Amniotic stem cell (primary cell): ENCODE data around the gene ATP8B3.

Experiments
- DNase-seq: peaks from one replicate; lab custom pipeline; 2025; lab: John Stamatoyannopoulos, UW

Gene ATP8B3, protein sequence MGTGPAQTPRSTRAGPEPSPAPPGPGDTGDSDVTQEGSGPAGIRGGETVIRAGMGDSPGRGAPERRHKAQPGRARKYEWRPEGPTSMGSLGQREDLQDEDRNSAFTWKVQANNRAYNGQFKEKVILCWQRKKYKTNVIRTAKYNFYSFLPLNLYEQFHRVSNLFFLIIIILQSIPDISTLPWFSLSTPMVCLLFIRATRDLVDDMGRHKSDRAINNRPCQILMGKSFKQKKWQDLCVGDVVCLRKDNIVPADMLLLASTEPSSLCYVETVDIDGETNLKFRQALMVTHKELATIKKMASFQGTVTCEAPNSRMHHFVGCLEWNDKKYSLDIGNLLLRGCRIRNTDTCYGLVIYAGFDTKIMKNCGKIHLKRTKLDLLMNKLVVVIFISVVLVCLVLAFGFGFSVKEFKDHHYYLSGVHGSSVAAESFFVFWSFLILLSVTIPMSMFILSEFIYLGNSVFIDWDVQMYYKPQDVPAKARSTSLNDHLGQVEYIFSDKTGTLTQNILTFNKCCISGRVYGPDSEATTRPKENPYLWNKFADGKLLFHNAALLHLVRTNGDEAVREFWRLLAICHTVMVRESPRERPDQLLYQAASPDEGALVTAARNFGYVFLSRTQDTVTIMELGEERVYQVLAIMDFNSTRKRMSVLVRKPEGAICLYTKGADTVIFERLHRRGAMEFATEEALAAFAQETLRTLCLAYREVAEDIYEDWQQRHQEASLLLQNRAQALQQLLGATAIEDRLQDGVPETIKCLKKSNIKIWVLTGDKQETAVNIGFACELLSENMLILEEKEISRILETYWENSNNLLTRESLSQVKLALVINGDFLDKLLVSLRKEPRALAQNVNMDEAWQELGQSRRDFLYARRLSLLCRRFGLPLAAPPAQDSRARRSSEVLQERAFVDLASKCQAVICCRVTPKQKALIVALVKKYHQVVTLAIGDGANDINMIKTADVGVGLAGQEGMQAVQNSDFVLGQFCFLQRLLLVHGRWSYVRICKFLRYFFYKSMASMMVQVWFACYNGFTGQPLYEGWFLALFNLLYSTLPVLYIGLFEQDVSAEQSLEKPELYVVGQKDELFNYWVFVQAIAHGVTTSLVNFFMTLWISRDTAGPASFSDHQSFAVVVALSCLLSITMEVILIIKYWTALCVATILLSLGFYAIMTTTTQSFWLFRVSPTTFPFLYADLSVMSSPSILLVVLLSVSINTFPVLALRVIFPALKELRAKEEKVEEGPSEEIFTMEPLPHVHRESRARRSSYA (N-terminal part only)

DNA sequence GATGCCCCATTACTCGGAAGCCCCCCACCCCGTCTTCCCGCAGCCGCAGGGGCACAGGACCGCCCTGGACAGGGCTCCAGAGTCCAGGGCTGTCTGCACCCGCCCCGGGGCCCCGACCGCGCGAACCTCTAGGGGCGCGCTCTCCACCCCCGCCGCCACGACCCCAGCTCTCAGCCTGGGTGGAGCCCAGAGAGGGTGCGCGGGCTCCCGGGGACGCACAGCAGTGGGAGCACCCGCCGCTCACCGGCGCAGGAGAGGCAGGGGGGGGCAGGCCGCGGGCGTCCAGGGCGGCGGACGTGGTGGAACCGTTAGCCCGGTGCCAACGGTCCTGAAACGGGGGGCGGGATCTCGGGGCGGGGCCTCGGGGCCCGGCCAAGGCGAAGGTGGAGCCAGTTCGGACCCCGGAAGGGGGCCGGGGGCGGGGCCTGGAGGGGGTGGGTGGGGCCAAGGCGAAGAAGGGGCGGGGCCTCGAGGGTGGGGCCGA, at the start of gene ATP8B3:
TSS of gene ATP8B3 (minus strand) at position 335 of the 484 bp plus-strand sequence. CDS start 540 bp downstream, outside the sequence.
- no peak for DNase-seq

DNA sequence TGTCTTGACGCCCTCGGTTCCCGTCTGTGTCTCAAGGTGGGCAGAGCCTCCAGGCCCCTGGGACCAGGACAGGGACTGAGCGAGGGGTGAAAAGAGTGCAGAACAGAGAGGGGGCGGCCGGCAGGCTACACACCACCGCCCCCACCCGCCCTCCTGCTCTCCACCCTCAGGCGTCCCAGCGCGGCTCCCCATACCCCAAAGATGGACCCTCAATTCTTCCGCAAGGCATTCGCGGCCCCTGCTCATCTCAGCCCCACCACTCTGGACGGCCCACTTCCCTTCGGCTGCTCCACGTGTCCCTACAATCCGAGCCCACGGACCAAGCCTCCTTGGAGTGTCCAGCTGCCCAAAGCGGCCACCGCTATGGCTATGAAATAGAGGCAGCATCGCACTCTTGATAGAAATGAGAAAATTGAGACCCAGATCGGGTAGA, 49.5 kb upstream of the ATP8B3 start:
- no peak for DNase-seq

DNA sequence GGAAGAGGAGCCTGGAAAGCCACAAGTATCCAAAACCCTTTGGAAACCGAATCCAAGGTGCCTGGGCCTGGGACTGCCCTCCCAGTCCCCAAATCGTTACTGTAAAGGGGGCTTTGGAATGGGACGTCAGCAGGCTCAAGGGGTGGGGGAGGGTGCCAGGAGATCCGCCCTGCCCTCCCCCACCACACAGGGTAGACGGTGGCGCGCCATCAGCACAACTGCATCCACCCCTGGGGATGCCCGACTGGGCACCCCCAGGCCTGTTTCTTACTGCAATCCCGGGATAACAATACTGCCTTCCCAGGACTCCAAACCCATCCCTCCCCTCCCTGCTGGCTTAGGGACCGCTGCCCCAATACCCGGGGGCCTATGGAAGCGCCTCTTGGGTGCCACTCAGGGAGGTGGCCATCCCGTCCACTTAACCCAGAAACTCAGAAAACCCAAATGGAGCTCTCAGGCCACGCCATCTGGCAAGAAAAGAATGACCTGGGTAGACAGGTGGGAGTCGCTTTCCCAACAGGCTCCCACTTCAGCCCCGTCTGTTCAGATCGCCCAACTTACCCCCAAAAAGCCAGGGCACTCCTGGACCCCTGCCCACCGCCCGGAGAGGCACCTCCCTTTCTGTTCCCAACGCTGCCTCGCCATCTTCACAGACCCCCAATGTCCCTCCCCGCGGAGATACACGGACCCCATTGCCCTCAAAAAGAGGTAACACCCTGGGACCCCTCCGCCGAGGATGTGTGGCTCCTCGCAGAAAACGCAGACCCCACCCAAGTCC, 48.9 kb upstream of the ATP8B3 start:
- DNase-seq, result no peak

DNA sequence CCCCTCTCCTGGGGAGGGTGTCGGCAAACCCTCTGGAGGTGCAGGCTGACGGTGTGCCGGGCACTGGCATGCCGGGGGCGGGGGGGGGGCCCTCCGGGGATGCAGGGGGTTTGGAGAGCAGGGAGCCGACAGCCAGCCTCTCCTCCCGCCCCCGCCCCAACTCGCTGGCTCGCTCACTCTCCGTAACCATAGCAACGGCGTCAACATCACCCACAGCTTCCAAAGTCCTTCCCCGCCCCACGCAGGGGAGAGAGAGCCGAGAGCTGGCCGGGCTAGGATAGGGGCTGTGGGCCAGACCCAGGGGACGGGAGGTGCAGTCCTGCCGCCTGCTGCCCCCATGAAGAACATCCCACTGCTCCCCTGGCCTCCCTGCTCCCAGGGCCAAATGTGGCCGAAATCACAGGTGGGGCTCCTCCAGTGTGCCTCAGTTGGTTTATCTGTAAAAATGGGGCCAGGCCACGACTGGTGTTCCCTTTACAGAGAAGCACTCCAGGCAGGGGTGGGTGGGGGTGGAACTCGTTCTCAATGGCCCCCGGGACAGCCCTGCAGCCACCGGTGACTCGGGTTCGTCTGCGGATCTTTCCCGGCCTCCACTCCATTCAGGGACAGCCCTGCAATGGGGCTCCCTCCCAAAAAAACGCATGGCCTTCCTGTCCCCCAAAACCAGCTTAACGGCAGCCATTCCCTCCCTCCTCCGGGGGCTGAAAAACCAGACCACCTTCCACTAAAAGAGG, 48.1 kb upstream of the ATP8B3 start:
- DNase-seq, result peak; percentile 69

DNA sequence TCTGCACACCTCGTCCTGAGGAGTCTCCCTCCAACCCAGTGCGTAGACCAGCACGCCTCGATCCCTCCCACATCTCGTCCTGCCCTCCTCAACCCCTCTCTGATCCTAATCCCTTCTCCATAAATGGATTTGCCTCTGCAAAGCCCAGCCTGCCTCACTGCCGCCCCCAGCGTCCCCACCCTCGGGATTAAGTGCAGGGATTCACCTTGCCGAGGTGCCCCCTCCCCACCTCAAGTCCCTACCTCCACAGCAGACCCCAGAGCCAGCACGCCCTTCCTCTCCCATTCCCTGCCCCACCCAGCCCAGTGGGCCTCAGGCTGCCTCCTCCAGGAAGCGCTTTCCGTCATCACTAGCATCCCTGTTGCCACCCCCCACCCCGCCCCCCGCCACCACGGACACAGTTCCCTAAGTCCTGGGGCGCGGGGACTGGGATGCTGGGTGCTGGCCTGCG, 47.3 kb upstream of the ATP8B3 start:
- DNase-seq, result no peak

DNA sequence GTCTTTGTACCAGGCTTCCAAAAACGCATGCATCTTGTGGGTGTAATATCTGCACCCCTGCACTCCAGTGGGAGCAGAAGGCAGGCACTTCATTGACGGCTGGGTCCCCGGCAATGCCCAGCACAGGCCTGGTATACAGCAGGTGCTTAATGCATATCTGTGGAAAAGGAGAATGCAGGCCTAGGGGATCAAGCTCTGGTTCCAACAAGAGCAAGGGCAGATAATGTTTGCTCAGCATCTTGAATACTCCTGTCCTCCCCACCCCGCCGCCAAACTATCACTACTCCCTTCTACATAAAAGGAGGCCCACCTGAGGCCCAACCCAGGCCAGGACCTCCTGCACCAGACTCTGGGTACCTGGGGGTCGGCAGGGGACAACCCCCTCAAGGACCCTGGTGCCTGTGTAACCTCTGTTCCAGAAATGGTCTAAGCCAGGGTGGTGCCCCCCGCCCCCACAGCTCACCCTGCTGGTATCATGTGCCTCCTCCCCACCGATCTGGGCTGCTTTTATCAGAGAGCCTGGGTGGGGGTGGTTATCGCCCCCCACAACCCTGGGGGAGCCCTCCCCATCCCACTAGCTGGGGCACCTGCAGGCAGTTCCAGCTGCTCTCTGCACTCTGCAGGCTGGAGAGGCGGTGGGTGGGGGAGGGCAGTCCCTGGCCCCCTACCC, 46.5 kb upstream of the ATP8B3 start:
- no peak for DNase-seq

DNA sequence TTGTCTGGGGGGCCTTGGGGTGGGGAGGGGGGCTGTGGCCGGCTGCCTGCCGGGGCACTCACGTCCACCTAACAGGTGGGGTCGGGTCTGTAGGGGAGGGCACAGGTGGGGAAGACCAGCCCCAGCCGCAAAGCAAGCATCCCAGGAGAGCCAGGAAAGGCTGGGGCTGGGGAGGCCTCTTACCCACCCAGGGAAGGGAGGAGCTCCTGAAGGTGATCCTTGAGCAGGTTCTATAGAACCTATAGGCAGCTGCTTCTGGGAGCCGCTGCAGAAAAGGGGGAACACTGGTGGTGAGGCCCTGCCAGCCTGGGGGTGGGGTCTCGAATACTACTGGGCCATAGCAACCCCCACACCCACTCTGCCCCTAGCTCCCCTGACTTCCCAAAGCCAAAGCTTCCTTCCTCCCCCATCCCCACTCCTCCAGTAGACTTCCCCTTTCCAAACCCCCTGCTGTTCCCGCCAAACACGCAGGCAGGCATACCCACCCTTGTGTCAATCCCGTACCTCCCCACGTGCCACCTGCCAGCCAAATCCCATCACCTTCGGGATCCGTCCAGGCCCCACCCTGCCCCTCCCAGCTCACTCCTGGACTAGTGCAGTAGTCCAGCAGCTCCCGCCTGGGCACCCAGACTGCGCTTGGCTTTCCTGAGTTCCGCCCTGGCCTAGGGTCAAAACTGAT, 45.7 kb upstream of the ATP8B3 start:
- no peak for DNase-seq

DNA sequence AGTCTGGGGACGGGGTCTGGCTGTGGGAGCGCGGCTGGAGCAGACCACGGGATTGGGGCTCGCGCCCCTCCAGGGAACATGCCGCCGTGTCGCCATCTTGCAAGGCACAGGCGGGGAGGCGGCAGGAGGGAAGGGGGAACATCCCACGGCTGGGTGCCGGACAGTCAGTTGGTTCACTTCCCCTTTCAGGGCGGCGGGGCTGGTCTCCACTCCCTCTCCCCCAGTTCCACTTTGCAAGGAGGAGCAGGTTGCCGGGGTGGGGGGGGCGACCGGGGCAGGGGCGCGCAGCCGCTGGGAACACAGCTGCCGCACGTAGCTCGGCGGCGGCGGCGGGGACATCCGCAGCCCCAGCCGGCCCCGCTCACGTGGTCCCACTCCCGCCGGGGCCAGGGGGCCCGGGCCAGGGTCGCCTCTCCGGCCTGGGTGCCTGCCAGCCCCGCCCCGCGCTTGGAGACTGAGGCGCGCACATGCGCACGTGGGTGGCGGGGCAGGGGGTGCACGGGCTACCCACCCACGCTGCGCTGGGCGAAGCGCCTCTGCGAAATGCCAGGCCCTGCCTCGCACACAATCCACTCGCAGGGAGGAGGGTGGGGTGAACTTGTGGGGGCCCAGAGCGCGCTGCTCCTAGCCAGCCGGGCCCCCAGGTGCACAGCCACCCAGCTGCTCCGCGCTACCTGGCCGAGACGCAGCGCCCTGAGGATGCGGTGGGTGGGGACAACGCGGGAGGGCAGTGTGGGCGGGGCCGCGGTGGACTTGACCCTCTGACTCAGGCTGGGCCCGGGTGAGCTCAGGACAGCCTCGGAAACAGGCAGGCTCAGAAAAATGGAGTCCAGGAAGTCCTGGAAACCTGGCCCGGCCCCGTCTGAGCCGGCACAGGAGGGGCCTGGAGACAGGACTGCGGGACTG, 44.9 kb upstream of the ATP8B3 start:
- DNase-seq, result no peak

DNA sequence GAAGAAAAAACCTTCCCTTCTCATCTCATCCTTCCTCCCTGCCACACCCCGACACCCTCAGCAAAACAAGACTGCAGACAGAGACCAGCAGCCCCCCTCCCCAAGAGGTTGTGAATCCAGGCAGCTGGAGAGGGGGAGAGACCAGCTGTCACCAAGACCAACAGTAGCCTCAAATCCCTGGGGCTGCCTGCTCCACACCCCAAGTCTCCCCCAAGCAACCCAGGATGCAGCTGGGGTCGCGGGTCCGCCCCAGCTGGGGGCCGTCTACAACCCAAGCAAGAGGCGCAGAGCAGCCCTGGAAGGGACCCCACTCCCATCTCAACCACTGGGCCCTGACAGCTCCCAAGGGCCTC, 44.2 kb upstream of the ATP8B3 start:
- no peak for DNase-seq

DNA sequence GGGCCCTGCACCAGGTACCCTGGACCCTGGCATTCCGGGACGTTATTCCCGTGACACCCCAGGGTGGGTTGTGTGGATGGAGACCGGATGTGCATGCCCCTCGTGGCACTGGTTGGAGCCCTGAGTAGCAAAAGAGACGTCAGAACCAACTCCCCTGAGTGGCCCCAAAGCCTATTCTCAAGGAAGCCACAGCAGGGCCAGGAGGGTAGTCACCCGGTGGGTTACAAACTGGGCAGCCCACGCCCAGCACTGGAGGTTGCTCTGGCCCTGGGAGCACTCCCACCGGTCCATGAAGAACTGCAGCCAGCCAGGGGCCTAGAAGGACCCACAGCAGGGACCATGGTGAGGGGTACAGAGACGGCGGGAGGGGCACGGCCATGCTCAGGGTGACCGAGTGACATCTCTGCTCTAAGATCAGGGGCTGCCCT, 43.8 kb upstream of the ATP8B3 start:
- DNase-seq, result no peak

DNA sequence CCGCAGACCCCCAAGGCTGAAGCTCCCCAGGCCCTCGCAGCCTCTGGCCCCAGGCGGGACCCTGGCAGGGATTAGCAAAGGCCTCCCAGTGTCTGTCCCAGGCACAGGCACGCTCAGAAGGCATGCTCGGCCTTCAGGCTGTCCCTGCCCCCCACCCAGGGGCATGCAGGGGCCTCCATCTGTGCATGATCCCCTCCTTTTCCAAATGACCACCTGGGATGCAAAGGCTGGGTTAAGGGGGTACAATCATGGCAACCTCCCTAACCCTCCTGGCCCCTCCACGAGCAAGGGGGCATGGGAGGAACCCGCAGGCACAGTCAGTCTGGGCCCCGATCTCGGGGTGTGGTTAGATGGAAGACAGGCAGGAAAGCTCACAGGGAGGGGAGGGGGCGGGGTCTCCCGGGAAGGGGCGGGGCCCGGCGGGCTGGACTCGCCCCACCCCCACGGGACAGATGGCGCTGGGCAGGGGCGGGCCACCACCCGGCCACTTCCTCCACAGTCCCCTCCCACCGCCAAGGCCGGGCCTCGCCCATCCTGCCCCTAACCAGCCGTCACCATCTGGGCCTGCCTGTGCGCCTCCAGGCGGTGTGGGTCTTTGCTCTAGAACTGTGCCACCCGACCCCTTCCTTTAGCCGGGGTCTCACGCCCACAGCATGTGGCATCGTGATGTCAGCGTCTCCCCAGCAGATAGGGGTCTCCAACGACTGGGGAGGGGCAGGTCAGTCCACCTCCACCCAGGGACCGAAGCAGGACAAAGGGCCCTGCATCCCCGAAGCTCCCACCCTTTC, 43.2 kb upstream of the ATP8B3 start:
- DNase-seq, result peak; percentile 60

DNA sequence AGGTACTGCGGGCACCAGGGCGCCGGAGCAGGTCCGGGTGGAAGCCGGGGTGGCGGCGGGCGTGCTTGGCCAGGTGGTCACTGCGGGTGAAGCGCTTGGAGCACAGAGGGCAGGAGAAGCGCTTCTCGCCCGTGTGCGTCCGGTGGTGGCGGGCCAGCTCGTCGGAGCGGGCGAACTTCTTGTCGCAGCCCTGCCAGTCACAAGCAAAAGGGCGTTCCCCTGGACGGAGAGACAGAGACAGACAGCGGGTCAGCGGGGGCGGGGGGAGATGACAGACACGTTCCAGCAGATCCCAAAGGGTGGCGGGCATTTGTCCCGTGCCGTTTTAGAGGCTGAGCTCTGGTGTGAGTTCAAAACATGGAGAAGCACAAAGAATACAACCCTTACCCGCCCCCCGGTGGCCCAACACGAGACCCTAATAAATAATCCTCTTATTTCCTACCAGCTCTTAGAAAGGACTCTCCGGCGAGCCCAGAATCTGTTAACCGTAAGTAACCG, 42.5 kb upstream of the ATP8B3 start:
- no peak for DNase-seq

DNA sequence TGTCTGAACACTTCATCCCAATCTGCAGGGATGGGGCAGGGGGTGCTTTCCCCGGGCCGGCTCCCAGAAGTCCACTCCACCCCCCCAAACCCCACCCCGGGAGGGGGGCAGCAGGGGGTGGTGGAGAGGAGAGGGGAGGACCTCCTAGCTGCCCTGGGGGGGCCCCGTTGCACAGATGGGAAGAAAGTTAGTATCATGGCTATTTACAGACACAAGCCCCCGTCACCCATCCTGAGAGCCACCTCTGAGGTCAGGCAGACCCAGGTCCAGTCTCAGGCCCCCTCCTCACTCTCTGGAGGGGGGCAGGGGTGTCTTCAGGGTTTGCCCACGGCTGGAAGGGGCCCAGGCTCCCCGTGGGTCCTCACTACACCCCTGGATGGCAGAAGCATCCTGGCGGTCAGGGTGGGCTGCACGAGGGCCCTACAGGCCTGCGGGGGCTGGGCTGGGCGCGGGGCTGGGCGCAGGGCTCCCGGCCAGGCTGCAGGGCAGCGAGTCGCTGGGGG, 42.0 kb upstream of the ATP8B3 start:
- DNase-seq, result no peak

DNA sequence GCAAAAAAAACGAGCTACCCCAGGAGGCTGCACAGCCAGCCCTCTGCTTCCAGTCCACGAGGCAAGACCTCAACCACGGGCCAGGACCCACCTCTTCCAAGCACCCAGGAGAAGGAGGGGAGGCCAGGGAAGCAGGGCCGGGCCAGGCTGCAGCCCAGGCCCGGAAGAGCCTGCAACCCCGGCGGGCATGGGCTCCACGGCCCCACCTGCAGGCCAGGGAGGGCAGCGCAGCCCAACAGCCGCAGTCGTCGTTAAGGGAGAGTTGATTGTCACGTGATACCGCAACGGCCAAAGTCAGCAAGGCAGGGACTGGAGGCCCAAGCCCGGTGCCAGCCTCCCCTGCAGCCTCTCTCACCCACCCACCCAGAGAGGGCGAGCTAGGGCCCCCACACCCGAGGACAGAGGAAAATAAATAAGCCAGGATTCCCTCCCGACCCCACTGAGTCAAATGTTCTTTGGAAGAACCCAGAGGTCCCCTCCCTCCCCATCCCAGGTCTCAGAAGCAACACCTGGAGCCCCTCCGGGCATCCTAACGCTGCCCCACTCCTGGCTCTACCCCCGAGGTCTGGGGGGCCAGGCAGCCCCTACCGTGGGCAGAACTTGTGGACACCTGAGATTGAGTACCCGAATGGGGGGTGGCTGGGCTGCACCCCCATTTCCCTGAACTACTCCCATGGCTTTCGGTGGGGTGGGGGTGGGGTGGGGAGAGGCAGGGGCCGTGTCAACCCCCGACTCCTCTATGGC, 41.4 kb upstream of the ATP8B3 start:
- no peak for DNase-seq

DNA sequence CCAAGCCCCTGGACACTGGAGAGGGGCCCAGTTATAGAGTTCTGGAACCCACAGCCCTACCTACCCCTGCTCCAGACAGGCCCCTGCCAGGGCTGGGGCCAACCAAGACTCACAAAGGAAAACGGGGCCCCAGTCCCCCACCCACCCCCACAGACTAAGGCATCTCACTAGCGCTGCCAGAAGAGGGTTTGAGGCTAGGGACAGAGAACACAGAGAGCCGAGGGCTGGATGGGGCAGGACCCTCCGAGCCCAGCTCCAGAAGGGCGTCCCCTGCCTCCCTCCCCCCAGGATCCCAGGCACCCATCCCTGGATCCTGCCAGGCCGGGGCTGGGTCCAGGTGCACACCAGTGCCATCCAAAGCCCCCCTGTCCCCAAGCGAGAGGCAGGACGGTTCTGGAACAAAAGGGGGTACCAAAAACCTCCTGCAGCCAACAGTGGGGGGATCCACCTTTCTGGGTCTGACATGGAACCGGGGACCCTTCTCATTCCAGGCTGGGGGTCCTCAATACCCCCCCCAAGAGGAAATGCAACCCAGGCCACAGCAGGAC, 40.6 kb upstream of the ATP8B3 start:
- DNase-seq, result no peak
